H1 (cell line): ENCODE data around the gene CCDC13. TPM values are rescaled to one million over a fixed set of nuclear protein-coding genes. Genes with fewer than 3 reads are reported as not detected.
A peak's percentile ranks its signal among the peaks of the same experiment; 100 is the strongest.

Source experiments
- CTCF ChIA-PET: fragments of 300-600 bp; sonication (Branson Sonifier 250); formaldehyde crosslinking; loops from one replicate; lab custom pipeline; 2021; ENCODE audit not compliant: partially characterized antibody; lab: Charles Lee
- POLR2A ChIA-PET: fragments of 300-600 bp; sonication (Branson Sonifier 250); formaldehyde crosslinking; loops from one replicate; lab custom pipeline; 2021; ENCODE audit warnings: inconsistent platforms; ENCODE audit not compliant: partially characterized antibody; lab: Charles Lee
- DNase-seq, 2 experiments: peaks; one replicate each; pipeline versions ENCODE4 v3.0.0 to v3.0.0-alpha.2; 2010 to 2022; ENCODE audit warnings: low spot score in 2 of 2, low read depth in 1 of 2, mixed read lengths in 1 of 2
- FAIRE-seq: peaks from 2 replicates; lab custom pipeline; 2011; peaks lifted over from hg19 to GRCh38; lab: Jason Lieb, UNC
- H2AFZ ChIP-seq: 2 replicates; pipeline ENCODE4 v1.8.1; 2012; ENCODE audit warnings: low read length, inconsistent platforms
- H2AK5ac ChIP-seq: 2 replicates; pipeline ENCODE4 v1.6.1; 2013; ENCODE audit warnings: low read depth, low read length
- H2BK120ac ChIP-seq: replicated peaks from 2 replicates; pipeline ENCODE3; 2013; ENCODE audit warnings: low read depth, low read length, inconsistent platforms
- H2BK12ac ChIP-seq: 2 replicates; pipeline ENCODE4 v1.6.1; 2013; ENCODE audit warnings: low read depth, low read length
- H2BK15ac ChIP-seq: 2 replicates; pipeline ENCODE4 v1.6.1; 2013; ENCODE audit warnings: low read length
- H2BK20ac ChIP-seq: 2 replicates; pipeline ENCODE4 v1.6.1; 2013; ENCODE audit warnings: low read length
- H2BK5ac ChIP-seq: 2 replicates; pipeline ENCODE4 v1.6.1; 2013; ENCODE audit warnings: low read depth, low read length
- H3K14ac ChIP-seq: 2 replicates; pipeline ENCODE4 v1.6.1; 2013; ENCODE audit warnings: inconsistent platforms; ENCODE audit not compliant: insufficient read length
- H3K18ac ChIP-seq: 2 replicates; pipeline ENCODE4 v1.6.1; 2013; ENCODE audit warnings: low read length; ENCODE audit errors: extremely low read depth
- H3K23ac ChIP-seq: 2 replicates; pipeline ENCODE4 v1.6.1; 2013; ENCODE audit warnings: inconsistent platforms; ENCODE audit not compliant: insufficient read length
- H3K23me2 ChIP-seq: 2 replicates; pipeline ENCODE4 v1.6.1; 2013; ENCODE audit warnings: low read depth, low read length
- H3K27ac ChIP-seq: 2 replicates; pipeline ENCODE4 v1.6.1; 2011; ENCODE audit warnings: low read depth, low read length, inconsistent platforms
- H3K27me3 ChIP-seq, 4 experiments: replicated peaks in 1 of 4; 1 replicate in 1 of 4; 2 replicates in 3 of 4; pipeline versions ENCODE4 v1.6.1 to v1.8.1; 2011 to 2013; ENCODE audit warnings: low read length in 3 of 4, mild to moderate bottlenecking in 3 of 4, inconsistent platforms in 2 of 4, mixed read lengths in 2 of 4, moderate library complexity in 1 of 4; ENCODE audit not compliant: control insufficient read depth in 3 of 4, insufficient read depth in 3 of 4; ENCODE audit errors: extremely low read depth in 1 of 4
- H3K36me3 ChIP-seq, 4 experiments: 2 replicates each; pipeline versions ENCODE4 v1.6.1 to v1.8.1; 2011 to 2013; ENCODE audit warnings: mild to moderate bottlenecking in 4 of 4, low read length in 3 of 4, moderate library complexity in 2 of 4, control low read depth in 1 of 4, inconsistent platforms in 1 of 4; ENCODE audit not compliant: insufficient read depth in 4 of 4, control insufficient read depth in 2 of 4
- H3K4ac ChIP-seq: replicated peaks from 2 replicates; pipeline ENCODE3; 2013; ENCODE audit warnings: low read length, low read depth, mixed read lengths, inconsistent platforms; ENCODE audit not compliant: insufficient read length
- H3K4me1 ChIP-seq, 4 experiments: replicated peaks in 1 of 4; 1 replicate in 1 of 4; 2 replicates in 3 of 4; pipeline versions ENCODE4 v1.6.1 to v1.8.1; 2011 to 2013; ENCODE audit warnings: low read length in 3 of 4, inconsistent platforms in 2 of 4, mixed read lengths in 1 of 4; ENCODE audit not compliant: insufficient read depth in 4 of 4, control insufficient read depth in 3 of 4
- H3K4me2 ChIP-seq, 2 experiments: 2 replicates each; pipeline versions ENCODE4 v1.6.1 to v1.8.1; 2011 to 2013; ENCODE audit warnings: low read depth in 2 of 2, low read length in 2 of 2, control low read depth in 1 of 2, inconsistent platforms in 1 of 2, mild to moderate bottlenecking in 1 of 2; ENCODE audit not compliant: insufficient read depth in 1 of 2
- H3K4me3 ChIP-seq, 4 experiments: fragments of 200-600, 300-600 bp in 1 of 4; sonication (generic), shearing (Covaris generic), sonication (Bioruptor Twin) in 1 of 4; 2 replicates each; pipeline versions ENCODE4 v1.5.1 to v1.8.1; 2011 to 2016; ENCODE audit warnings: low read length in 4 of 4, low read depth in 3 of 4, control low read depth in 2 of 4, inconsistent platforms in 2 of 4, mild to moderate bottlenecking in 2 of 4, mixed read lengths in 1 of 4, moderate library complexity in 1 of 4; ENCODE audit not compliant: insufficient read depth in 2 of 4; ENCODE audit errors: extremely low read depth in 1 of 4
- H3K56ac ChIP-seq: replicated peaks from 2 replicates; pipeline ENCODE3; 2013; ENCODE audit warnings: low read depth, mild to moderate bottlenecking, mixed read lengths, low read length, inconsistent platforms; ENCODE audit not compliant: insufficient read length
- H3K79me1 ChIP-seq: 2 replicates; pipeline ENCODE4 v1.6.1; 2013; ENCODE audit warnings: low read depth, low read length, control low read depth
- H3K79me2 ChIP-seq, 2 experiments: 2 replicates each; pipeline versions ENCODE4 v1.6.1 to v1.8.1; 2012 to 2013; ENCODE audit warnings: low read length in 2 of 2, mild to moderate bottlenecking in 2 of 2, inconsistent platforms in 1 of 2; ENCODE audit not compliant: insufficient read depth in 2 of 2, control insufficient read depth in 1 of 2
- H3K9ac ChIP-seq, 4 experiments: replicated peaks in 1 of 4; 1 replicate in 1 of 4; 2 replicates in 3 of 4; pipeline versions ENCODE4 v1.6.1 to v1.8.1; 2011 to 2013; ENCODE audit warnings: low read depth in 3 of 4, low read length in 3 of 4, control low read depth in 2 of 4, mild to moderate bottlenecking in 2 of 4, moderate library complexity in 2 of 4, inconsistent platforms in 1 of 4; ENCODE audit errors: extremely low read depth in 1 of 4
- H3K9me3 ChIP-seq, 2 experiments: 2 replicates each; pipeline versions ENCODE4 v1.6.1 to v1.8.1; 2012 to 2013; ENCODE audit warnings: mild to moderate bottlenecking in 2 of 2, moderate library complexity in 2 of 2, control low read depth in 1 of 2, inconsistent platforms in 1 of 2, low read depth in 1 of 2, low read length in 1 of 2, mixed read lengths in 1 of 2; ENCODE audit not compliant: insufficient read depth in 2 of 2
- H4K20me1 ChIP-seq, 2 experiments: replicated peaks in 1 of 2; 2 replicates each; pipeline versions ENCODE3 to v1.8.1; 2011 to 2013; ENCODE audit warnings: inconsistent platforms in 2 of 2, low read length in 2 of 2, mild to moderate bottlenecking in 1 of 2; ENCODE audit not compliant: insufficient read depth in 2 of 2, control insufficient read depth in 1 of 2
- H4K5ac ChIP-seq: 2 replicates; pipeline ENCODE4 v1.6.1; 2013; ENCODE audit warnings: low read length, low read depth, mixed read lengths, inconsistent platforms; ENCODE audit not compliant: insufficient read length
- H4K8ac ChIP-seq: 2 replicates; pipeline ENCODE4 v1.8.0; 2013; ENCODE audit warnings: mild to moderate bottlenecking, moderate library complexity, low read length, inconsistent platforms; ENCODE audit not compliant: insufficient read depth; ENCODE audit errors: extremely low read depth
- H4K91ac ChIP-seq: replicated peaks from 2 replicates; pipeline ENCODE3; 2013; ENCODE audit warnings: low read length, mixed read lengths, inconsistent platforms; ENCODE audit not compliant: insufficient read length
- BRCA1 ChIP-seq: IDR thresholded peaks from 2 replicates; pipeline ENCODE4 v1.6.1; 2012; ENCODE audit warnings: low read depth, low read length, improper control_type of control experiment
- CTCF ChIP-seq, 3 experiments: IDR thresholded peaks; 1 replicate in 2 of 3; 2 replicates in 1 of 3; pipeline versions ENCODE4 v1.5.1 to v1.6.1; 2011; ENCODE audit warnings: low read length in 3 of 3, mild to moderate bottlenecking in 3 of 3, inconsistent platforms in 2 of 3, low read depth in 1 of 3, moderate library complexity in 1 of 3; ENCODE audit not compliant: insufficient read depth in 1 of 3; ENCODE audit errors: control extremely low read depth in 1 of 3
- NANOG ChIP-seq: IDR thresholded peaks from 2 replicates; pipeline ENCODE4 v1.6.1; 2011; ENCODE audit warnings: low read length, low read depth, mild to moderate bottlenecking, inconsistent platforms; ENCODE audit not compliant: insufficient read depth, poor library complexity, severe bottlenecking
- RBBP5 ChIP-seq: IDR thresholded peaks from 2 replicates; pipeline ENCODE4 v1.7.1; 2012; ENCODE audit warnings: low read depth, mild to moderate bottlenecking, inconsistent platforms, low read length, moderate library complexity, borderline replicate concordance
- SAP30 ChIP-seq: fragments of 300-600 bp; sonication (generic); IDR thresholded peaks from 2 replicates; pipeline ENCODE4 v1.7.1; 2012; ENCODE audit warnings: low read length, moderate library complexity, mild to moderate bottlenecking, inconsistent platforms; ENCODE audit not compliant: insufficient read depth, insufficient replicate concordance
- SIN3A ChIP-seq, 2 experiments: IDR thresholded peaks in 1 of 2; conservative IDR thresholded peaks in 1 of 2; 2 replicates each; pipeline ENCODE4 v1.6.1; 2011 to 2012; ENCODE audit warnings: low read length in 2 of 2, improper control_type of control experiment in 1 of 2, low read depth in 1 of 2, mild to moderate bottlenecking in 1 of 2
- TAF7 ChIP-seq: optimal IDR thresholded peaks from 2 replicates; pipeline ENCODE3; 2011; ENCODE audit warnings: low read depth, mild to moderate bottlenecking, inconsistent platforms, low read length, moderate library complexity, borderline replicate concordance
- TBP ChIP-seq: IDR thresholded peaks from 2 replicates; pipeline ENCODE4 v1.6.1; 2011; ENCODE audit warnings: low read depth, low read length, improper control_type of control experiment
- YY1 ChIP-seq: IDR thresholded peaks from 2 replicates; pipeline ENCODE4 v1.6.1; 2011; ENCODE audit warnings: low read depth, mild to moderate bottlenecking, low read length
- WGBS, 2 experiments: shearing (Covaris generic) in 1 of 2; methylation state at CpG; one replicate each; pipeline versions ENCODE4 v1.1.6 to v1.1.7; 2013 to 2015; ENCODE audit warnings: low lambda C conversion rate in 2 of 2, mixed read lengths in 2 of 2, inconsistent platforms in 1 of 2, low coverage in 1 of 2, missing lambda C conversion rate in 1 of 2; ENCODE audit not compliant: insufficient replicate concordance in 2 of 2, insufficient coverage in 1 of 2, insufficient read length in 1 of 2; ENCODE audit errors: extremely low coverage in 1 of 2, missing lambda C conversion rate in 1 of 2; 5-methylcytosine and 5-hydroxymethylcytosine counted together
- polyA plus RNA-seq, 7 experiments: library from polyadenylated mRNA; depleted of rRNA in 3 of 7; stranded (reverse) in 5 of 7; unstranded in 2 of 7; fragments of >200 nt in 5 of 7; fragments of 200-250 nt in 2 of 7; gene quantifications; 1 replicate in 5 of 7; 2 replicates in 1 of 7; 4 replicates in 1 of 7; pipeline versions ENCODE4 v1.2.1 to v1.2.3, GENCODE V29; 2011 to 2013; ENCODE audit warnings: missing spikeins in 2 of 7, mixed read lengths in 2 of 7
- total RNA-seq: library from RNA; stranded (reverse); fragmentation: NEBNext Ultra II Directional; extraction: Animal tissue kit (Norgen Biotek cat#: 25700); gene quantifications from 2 replicates; pipeline ENCODE4 v1.2.1, GENCODE V29; 2021

The CCDC13 gene
- total and polyA plus RNA-seq, 2 of the 8 experiments (the other 6 are each of a cell fraction or from before 2014, with no cell fraction given) = 0.06 TPM; not detected in 1

GRCh38 chr3:42734263-42734860, 38.7 kb downstream of the CCDC13 start:
- POLR2A ChIA-PET = interaction anchor here (0.8 to 1.3 kb wide), 5 partner anchors 12 to 149 kb away, joined by 3 to 6 read pairs (median 4); no protein-coding TSS in a partner anchor
- TF ChIP-seq TAF7 (no peak), SIN3A (conservative IDR thresholded peaks at IDR 0.05 in 1 of 2, IDR thresholded peaks at IDR 0.05 in 1 of 2; ENCODE audit: low read depth in 1 of 2, low read length in 2 of 2) (no peak), BRCA1 (no peak), RBBP5 (no peak), YY1 (no peak), SAP30 (no peak), CTCF (IDR thresholded peaks at IDR 0.05; ENCODE audit: control extremely low read depth in 1 of 3, insufficient read depth in 1 of 3, low read depth in 1 of 3, low read length in 3 of 3) (no peak), TBP (no peak), NANOG (no peak)

More at GRCh38 chr3:42734263-42734860, 38.7 kb downstream of the CCDC13 start:
- FAIRE-seq (no peak), DNase-seq (peak in 1 of 2 experiments; percentile 43)
- no peak overlapping the region for H3K23ac ChIP-seq
- no peak overlapping the region for H2BK15ac ChIP-seq
- H3K23me2 ChIP-seq = no peaks in the 10 kb centered on the region
- 0 out of 7 replicates have a peak, but pooled peaks cover 0 to 3% (median 0%) of the 10 kb centered on the region in 4 experiments for H3K27me3 ChIP-seq
- no peak overlapping the region for H3K56ac ChIP-seq
- H3K14ac ChIP-seq = no peak overlapping the region
- no peak overlapping the region for H3K27ac ChIP-seq
- H3K9ac ChIP-seq = no peak overlapping the region
- H3K36me3 ChIP-seq = no peaks in the 10 kb centered on the region
- H4K8ac ChIP-seq = no peak overlapping the region
- peak overlapping the region; percentile 100 for H2BK20ac ChIP-seq
- H2AFZ ChIP-seq = no peak overlapping the region
- H3K4me2 ChIP-seq = no peak overlapping the region; a peak in 1 of 4 replicates
- peak overlapping the region; percentile 88; the same call in 1 of the 2 replicates for H2BK5ac ChIP-seq
- peak overlapping the region; percentile 56 for H2BK120ac ChIP-seq
- H2BK12ac ChIP-seq = peak overlapping the region; percentile 86; the same call in 1 of the 2 replicates
- H3K79me2 ChIP-seq = no peaks in the 10 kb centered on the region
- H4K20me1 ChIP-seq = no peaks in the 10 kb centered on the region
- no peak overlapping the region for H4K5ac ChIP-seq
- peak overlapping the region; percentile 20; the same call in 1 of the 2 replicates for H2AK5ac ChIP-seq
- H3K18ac ChIP-seq = peak overlapping the region; percentile 95
- no peak overlapping the region for H3K4me3 ChIP-seq
- peak overlapping the region; percentile 94 for H4K91ac ChIP-seq
- peak overlapping the region; percentile 33 for H3K4ac ChIP-seq
- H3K79me1 ChIP-seq = no peaks in the 10 kb centered on the region
- H3K9me3 ChIP-seq = no peaks in the 10 kb centered on the region
- H3K4me1 ChIP-seq = peaks cover 0 to 33% (median 18%) of the 10 kb centered on the region in 4 experiments; a peak in 5 of 7 replicates
- CTCF ChIA-PET = interaction anchor here (0.7 to 4.6 kb wide), 11 partner anchors 11 to 156 kb away, joined by 3 to 28 read pairs (median 3); partner anchors contain the start of gene ZBTB47
- 86% methylated on average over 6 of the region's 6 CpGs; no CpG with 5 or more reads in 1 of the 2 experiments for WGBS, 2 experiments
